HPDE6-E6E7 (cell line): Measurements from ENCODE around the gene TNS3.
A peak's percentile ranks its signal among the peaks of the same experiment; 100 is the strongest.

Source experiments
- DNase-seq: peaks from one replicate; pipeline ENCODE4 v3.0.0; 2011; ENCODE audit warnings: missing footprints; ENCODE audit errors: extremely low spot score

Gene TNS3

GRCh38 chr7:47347346-47347745 lies 234.6 kb downstream of the TNS3 start:
- no peak for DNase-seq

GRCh38 chr7:47346377-47346914 lies 235.5 kb downstream of the TNS3 start:
- no peak for DNase-seq

DNA sequence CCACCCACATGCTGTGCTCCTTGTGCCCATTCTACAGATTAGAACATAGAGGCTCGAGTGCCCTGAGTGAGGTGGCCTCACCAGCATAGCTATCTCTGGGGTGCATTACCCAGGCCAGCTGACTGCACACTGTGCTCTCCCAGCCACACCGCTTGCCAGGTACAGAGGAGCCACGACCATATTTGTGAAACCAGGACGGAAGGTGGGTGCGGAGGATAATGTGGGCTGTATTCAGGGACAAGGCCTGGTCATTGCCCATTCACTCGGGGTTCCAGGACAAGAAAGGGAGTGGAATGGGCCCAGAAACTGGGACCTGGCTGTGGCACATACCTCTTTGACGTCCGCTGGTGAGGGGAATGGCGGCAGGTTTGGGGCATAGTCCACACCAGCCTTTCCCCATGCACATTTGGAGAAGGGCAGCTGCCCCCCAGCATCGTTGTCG lies 236.0 kb downstream of the TNS3 start:
- DNase-seq: no peak

DNA sequence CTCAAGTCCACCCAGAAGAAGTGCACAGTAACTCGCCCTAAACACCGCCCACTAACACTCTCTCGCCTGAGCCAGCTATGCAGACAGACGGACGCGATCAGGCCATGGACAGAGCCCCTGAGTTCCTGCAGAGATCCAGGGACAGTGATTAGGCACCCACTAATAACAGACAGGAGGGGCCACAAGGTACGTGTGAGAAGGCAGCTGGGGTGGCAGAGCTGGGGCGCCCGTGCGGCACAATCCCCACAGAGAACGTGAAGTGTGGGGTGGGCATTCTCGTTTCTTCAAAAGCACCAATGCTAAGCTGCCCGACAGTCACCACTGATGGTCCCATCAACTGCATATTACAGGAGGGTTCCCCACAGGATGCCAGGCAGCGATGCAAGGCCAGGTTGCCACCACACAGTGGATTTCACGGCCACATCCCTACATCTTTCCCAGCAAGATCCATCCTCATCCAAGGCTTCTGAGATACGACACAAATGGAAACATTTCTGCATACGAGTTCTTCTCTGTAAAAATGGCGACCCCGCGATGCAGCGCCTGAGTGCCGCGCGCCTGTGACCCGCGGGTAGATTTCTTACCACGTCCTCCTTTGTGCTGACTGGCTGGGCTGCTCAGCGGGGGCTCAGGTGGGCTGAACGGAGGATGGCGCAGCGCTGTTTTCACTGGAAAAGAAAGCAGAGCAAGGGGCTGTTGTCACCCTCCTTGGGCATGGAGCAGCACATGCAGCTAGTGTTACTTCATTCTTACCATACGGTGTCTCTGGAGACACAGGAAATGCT lies 237.5 kb downstream of the TNS3 start:
- no peak for DNase-seq

DNA sequence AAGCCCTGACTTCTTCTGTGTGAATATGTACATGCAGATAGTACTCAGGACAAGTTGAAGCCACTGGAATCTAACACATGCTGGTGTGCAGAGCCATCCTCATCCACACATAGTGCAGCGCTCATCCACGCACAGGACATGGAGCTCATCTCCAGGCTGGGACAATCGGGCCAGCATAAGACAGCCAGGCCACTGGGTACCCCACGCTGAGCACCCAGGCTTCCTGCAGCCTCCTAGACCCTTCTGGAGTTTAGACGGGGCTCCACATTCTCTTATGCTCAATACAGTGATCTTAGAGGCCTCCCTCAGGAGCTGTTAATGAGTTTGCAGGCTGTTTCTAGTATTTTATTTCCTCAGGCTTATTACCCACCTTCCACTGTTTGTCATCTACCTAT lies 238.9 kb downstream of the TNS3 start:
- DNase-seq: no peak

- DNase-seq: no peak
These were observed 239.4 kb downstream of the TNS3 start for GRCh38 chr7:47342296-47343060.

DNA sequence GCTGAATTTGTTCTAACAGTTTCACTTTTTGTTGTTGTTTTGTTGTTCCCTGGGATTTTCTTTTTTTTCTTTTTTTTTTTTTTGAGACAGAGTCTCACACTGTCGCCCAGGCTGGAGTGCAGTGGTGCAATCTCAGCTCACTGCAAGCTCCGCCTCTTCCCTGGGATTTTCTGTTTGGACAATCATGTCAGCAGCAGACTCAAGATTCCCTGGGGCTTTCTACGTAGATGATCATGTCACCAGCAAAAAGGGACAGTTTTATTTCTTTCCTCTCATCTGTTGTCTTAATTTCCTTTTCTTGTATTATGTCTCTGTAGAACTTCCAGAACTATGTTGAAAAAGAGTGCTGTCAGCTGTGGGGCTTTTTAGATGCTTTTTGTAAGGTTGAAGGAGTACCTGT lies 241.4 kb downstream of the TNS3 start:
- no peak for DNase-seq

DNA sequence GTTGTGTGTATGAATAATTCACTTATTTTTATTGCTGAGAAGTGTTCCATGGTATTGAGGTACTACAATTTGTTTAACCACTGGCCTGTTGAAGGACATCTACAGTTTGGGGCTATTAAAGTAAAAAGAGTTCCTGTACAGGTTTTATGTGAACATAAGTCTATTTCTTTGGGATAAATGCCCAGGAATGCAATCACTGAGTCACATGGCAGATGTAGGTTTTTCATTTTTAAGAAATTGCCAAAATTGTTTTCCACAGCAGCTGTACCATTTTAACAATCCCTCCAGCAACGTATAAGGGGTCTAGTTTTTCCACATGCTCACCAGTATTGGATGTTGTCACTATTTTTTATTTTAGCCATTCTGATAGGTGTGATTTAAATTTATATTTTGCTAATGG lies 243.9 kb downstream of the TNS3 start:
- DNase-seq: no peak

DNA sequence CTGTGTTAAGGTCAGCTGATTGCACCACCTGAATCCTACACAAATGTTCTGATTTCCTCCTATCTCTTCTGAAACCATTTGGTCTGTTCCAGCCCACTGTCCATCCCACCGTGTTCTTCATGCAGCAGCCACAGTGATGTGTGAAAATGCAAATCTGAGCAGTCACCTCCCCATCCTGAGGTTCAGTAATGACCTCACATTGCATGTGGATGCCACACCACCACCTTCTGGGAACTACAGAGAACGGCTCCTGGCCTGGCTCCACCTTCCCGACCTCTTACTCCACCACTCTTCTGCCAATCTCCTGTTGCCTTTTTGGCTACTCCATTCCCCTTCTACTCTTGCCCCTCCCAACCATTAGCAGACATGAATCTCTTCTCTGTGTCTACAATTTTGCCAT lies 244.4 kb downstream of the TNS3 start:
- no peak for DNase-seq

DNA sequence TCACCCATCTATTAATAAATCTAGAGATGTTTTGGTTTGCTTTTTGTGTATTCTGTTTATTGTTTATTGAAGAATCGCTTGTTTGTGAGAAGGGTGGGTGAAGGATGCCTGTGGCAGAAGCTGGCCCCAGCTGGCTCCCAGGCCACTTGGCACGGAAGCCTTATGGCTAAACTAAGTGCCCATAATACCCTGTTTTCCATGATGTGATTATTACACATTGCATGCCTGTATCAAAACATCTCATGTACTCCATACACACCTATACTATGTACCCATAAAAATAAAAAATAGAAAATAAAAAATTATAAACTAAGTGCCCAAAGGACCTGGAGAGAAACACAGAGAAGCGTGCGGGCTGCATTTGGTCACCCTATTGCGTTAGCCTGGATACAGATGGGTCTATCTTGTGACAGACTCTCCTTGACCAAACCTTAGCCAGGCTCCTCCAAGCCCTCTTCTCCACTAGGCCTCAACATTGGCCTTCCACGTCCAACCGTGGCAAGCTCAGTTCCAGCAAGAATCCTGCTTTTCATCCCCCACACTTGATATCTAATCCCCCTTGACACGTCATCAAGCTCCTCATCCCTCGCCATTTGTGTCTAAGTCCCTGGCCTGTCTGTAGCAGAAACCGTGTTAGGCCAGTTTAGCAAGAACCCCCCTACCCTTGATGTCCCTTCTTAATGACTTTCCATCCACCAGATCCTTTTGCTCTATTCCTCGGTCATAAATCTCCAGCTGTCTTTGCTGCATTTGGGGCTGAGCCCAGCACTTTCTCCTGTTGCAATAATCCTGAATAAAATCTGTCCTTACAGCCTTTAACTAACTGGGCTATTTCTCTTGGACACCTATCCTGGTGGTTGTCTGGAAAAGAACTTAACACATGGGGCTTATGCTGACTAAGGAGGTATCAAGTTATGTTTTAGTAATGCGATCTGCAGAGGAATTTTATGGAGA lies 245.2 kb downstream of the TNS3 start:
- no peak for DNase-seq

- peak; percentile 80 for DNase-seq
These were observed 246.1 kb downstream of the TNS3 start for GRCh38 chr7:47335557-47336471.

DNA sequence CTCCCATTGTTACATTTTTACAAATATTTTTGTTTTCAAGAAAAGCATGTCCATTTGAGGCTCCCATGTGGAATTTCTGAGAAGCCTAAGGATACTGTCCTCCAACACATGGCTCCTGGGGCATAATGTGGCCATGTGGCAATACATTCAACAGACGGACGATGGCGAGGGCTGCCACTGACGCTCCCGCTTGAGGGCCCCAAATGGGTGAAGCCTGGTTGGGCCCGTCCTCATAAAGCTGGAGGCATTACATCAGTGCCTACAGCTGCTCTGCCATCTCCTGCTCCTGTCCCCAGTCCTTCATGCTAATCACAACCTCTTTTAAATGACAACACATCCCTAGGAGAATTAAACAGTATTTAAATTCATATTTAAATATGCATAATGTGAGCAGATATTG lies 246.8 kb downstream of the TNS3 start:
- DNase-seq: no peak

GRCh38 chr7:47333959-47334358 lies 248.0 kb downstream of the TNS3 start:
- no peak for DNase-seq

DNA sequence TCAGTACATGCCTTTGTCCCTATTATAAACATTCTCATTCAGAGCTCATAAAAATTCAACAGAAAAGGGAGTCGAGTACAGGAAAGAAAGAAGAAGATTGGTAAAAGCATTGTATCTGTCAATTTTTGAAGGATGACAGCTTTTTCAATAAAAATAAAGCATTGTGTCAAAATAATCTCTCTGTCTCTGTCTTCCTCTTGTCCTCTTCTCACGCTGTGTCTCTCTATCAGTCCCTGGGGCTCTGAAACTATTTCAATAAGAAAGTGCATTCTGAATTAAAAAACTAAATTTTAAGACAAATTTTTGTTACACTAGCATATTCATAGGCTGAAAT lies 248.4 kb downstream of the TNS3 start:
- DNase-seq: no peak

GRCh38 chr7:47332681-47333553 lies 249.0 kb downstream of the TNS3 start:
- DNase-seq: no peak

- DNase-seq: no peak
These were observed 249.7 kb downstream of the TNS3 start for GRCh38 chr7:47332213-47332612.

DNA sequence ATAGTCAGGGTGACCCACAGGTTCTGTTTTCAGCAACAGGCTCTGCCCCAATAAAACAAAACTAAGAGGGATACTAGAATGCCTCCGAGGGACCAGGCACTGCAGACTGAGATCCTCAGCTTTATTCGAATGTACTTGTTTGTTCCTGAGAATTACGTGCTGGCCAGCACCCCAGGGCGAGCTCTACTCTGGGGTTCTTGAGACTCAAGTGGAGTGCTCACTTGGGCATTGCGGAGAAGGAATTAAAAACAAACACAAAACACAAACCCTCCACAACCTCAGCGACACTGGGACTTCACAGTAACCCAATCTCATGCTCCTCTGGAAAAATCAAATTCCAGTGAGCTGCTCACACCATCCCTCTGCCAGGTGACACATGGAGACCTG lies 250.7 kb downstream of the TNS3 start:
- DNase-seq: no peak

- no peak for DNase-seq
These were observed 251.2 kb downstream of the TNS3 start for GRCh38 chr7:47330561-47331178.

- no peak for DNase-seq
These were observed 251.9 kb downstream of the TNS3 start for GRCh38 chr7:47330026-47330425.
